Amniotic stem cell (primary cell): ENCODE data around the gene TMCC1.
A peak's percentile ranks its signal among the peaks of the same experiment; 100 is the strongest.
"Not testable (repeated sequence)": the region's sequence is repeated elsewhere in the genome, so short reads cannot be mapped to it uniquely, and the experiment has no call there.

Experiments used
- DNase-seq: peaks from one replicate; lab custom pipeline; 2025; lab: John Stamatoyannopoulos, UW

The TMCC1 gene

DNA sequence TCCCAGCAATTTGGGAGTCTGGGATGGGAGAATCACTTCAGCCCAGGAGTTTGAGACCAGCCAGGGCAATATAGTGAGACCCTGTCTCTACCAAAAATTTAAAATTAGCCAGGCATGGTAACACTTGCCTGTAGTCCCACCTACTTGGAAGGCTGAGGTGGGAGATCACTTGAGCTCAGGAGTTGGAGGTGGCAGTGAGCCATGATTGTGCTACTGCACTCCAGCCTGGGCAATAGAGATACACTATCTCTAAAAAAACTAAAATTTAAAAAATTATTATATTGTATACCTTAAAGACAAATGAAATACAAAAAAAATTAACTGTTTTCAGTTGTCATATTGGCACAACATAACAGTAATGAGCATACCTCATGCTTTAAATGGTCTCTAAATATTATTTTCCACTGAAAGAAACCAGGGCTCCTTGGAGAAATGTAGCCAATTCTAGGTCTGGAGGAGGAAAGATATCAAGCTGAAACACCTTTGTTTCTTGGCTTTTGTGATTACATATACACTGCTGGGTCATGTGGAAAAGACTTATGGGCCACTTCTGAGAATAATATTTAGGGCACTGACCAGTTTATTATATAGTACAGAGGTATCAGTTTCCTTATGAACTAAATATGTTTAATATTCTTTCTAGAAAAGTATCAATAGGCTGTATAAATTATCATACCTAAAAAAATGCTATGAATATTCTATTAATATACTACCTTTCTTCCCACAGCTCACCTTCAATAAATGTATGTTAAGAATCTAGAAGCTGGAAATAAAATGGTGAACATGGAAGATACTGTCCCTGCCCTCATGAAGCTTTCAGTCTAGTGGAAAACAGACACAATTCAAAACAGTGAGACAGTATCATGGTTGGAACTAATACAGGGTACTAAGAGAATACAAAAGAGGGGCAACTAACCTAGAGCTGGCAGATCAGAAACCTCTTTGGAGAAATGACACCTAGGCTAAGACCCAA is 119.5 kb downstream of the TMCC1 start:
- DNase-seq = no peak

DNA sequence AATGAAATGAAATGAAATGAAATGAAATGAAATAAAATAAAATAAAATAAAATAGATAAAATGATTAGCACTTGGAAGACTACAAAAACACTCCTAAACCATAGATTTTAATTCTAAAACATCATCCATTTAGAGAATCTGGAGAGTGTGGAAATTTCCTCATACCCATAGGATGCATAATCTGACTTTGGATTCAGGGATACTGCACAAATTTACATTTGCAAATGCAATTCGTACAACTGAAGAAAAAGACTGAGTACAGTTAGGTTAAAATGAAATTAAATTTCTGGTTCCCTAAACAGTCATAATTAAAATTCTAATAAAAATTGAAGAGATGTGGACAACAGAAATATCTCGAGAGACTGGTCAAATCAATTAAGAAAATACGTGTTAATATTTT is 122.9 kb downstream of the TMCC1 start:
- DNase-seq = no peak

DNA sequence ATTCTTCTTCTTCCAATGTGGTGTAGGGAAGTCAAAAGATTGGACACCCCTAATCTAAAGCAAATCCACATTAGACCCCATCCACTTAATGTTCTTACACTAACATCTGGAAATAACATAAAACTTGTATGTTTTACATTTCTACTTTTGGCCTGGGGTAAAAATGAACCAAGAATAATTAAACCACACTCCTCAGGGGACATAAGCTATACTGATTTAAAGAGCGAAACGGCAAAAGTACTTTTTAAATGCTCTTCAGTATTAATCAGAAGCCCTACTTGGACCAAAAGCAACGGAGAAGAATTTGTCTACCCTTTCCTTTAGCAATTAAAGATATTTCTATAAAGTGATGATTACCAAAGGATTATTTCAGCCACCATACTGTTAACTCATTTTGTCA is 123.9 kb downstream of the TMCC1 start:
- no peak for DNase-seq

DNA sequence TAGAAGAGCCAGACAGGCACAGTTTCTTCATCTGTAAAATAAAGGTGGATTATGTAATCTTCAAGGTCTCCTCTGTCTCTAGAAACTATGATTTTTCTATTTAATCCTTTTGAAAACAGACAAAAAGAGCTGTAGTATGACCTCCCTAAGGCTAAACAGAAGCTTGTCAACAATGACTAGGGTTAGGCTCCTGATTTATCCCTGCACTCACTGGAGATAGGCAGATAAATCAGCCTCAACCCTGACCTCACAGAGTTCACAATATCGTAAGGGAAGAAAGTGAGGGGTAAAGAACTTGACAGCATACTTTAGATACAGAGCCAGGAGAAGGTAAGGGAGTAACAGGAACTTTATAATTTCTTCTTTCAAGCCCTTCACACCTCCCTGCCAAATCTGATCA is 124.8 kb downstream of the TMCC1 start:
- DNase-seq = no peak

DNA sequence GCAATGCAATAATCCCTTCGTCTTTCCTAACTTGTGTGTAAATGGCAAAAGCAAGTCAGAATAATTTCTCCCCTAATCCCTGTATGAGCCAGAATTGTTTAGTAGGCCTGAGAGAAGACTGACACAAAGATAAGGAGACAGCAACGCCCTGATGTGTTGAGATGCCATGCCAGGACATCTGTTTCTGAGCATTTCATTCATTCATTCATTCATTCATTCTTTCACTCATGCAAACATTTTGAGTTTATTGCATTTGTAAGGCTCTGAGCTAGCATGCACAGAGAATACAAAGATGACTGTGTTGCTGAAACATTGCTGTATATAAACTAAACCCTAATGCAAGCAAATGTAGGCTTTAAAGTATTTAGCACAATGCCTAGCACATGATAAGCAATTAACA is 127.4 kb downstream of the TMCC1 start:
- DNase-seq = no peak

DNA sequence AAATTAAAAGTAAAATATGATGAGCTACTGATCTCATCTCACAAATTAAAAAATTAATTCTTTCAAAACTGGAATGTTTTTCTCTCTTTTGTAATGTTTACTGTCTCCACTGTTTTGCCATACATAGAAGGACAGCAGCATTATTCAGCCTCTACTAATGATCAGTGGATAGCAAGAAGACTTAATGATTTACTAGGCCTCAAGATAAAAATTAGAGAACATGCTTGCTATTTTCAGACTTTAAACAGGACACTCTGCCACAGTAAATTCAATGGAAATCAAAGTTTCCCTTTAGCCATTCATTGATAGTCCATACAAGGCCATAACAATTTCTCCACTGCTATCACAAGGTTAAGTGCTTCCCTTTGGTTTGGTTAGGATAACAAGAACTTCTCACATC is 129.4 kb downstream of the TMCC1 start:
- DNase-seq = no peak

DNA sequence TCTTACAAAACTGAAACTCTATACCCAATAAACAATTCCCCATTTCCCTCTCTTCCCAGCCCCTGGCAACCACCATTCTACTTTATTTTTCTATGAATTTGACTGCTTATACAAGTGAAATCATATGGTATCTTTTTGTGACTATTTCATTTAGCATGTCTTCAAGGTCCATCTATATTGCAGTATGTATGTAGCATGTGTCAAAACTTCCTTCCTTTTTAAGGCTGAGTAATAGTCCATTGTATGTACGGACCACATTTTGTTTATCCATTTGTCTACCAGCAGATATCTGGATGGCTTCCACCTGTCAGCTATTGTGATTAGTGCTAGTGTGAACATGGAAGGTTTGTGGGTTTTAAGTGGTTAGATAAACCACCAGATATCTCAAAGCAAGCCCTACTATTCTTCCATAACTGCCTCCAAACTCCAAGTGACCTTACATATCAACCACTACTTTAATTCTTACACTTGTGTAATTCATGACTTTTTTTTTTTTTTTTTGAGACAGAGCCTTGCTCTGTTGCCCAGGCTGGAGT is 134.7 kb downstream of the TMCC1 start:
- no peak for DNase-seq

DNA sequence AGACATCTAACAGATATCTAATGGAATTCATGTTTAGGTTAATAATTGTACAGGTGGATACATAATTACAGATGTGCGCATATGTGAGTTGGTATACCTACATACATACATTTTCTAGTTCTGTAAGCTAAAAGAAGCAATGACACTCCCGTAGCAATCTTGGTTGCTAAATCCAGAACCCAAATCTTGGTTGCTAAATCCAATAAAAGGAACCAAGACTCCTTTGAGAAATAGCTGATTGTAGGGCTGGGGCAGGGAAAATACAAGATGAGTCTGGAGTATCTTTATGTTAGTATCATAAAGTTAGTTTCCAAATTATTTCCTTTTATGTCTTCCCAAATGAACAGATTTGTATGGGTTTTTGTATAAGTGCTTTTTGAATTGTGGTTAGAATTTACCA is 135.2 kb downstream of the TMCC1 start:
- DNase-seq = no peak

DNA sequence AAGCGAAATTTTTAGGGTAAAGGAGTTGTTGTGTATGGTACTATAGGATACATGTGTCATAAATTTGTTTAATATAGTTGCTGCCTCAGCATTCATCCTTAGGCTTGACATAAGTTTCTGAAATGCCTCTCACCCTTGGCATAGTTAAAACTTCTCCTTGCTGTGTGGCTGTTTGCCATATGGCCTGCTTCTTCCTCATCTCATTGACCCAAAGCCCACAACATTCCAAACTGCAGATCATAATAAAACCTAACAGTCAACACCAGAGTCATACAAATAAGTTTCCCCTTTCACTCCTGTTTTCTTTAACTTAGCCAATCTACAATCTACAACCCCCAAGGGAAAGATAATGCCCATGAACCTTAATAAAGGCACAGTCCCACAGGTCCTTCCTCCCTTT is 136.6 kb downstream of the TMCC1 start:
- peak; percentile 11 for DNase-seq

DNA sequence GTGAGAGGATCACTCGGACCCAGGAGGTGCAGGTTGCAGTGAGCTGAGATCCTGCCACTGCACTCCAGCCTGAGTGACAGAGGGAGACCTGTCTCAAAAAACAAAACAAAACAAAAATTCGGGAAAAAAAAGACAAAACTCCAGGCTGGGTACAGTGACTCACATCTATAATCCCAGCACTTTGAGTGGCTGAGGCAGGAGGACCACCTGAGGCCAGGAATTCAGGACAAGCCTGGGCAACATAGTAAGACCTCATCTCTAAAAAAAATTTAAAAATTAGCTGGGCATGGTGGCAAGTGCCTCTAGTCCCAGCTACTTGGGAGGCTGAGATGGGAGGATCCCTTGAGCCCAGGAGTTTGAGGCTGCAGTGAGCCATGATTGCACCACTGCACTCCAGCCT is 142.4 kb downstream of the TMCC1 start:
- DNase-seq = not testable (repeated sequence)

DNA sequence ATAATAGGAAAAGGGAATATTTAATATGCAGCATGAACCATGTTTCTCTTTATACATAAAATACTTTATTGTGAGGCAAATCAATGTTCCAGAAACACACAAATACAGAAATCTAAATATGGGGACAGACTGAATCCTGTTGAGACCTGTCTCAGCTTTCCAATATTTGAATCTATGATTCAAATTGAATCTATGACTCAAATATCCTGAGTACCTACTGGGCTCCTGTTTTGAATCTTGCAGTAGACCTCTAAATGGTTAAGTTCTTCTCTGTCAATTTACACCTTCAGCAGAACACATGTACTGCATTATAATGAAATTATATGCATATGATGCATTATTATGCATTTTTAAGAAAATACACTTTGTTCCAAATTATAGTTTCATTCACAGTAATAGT is 143.8 kb downstream of the TMCC1 start:
- DNase-seq = no peak

DNA sequence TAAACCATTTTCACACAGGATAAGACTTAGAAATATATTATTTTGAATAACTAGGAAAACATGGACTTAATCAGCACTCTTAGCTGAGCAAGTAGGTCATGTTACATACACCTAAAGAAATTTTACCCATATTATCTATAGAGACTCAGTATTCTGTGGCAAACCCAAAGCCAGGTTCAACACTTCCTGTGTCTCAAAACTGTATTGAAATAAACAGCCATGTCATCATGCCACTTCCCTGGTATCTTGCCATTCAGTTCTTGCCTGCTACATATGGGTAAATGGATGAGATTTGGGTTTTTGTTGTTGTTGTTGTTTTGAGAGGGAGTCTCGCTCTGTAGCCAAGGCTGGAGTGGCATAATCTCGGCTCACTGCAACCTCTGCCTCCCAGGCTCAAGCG is 145.5 kb downstream of the TMCC1 start:
- no peak for DNase-seq

DNA sequence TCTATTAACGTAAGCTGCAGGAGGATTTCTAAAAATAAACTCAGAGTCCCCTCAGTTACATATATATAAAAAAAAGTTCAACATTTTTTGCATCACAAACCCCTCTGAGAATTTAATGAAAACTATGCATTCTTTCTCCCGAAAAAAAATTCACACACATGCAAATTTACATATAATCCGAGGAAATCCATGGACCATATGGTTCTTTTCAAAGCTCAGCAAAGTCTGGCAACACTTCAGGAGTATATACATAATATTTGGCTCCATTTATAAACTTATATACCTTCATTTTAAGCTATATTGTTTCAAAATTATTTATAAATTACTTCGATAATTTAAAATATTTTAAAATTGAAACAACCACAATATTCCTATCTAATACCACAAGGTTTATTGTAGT is 146.4 kb downstream of the TMCC1 start:
- no peak for DNase-seq

DNA sequence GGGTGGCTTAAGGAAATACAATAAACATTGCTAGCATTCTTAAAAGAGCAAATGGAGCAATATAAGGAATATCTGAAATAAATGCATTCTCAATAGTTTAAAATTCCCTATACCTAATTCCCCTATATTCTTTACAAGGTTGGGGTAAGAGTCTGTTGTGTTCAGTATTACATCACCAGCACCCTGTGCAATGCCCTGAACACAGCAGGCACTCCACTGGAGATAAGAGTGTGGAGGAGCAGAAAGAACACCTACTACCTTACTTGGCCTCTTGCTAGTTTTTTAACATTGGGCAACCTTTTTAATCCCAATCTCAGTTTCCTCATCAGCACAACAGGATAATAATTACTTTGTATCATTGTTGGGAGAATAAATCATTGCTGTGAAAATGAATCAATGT is 146.9 kb downstream of the TMCC1 start:
- DNase-seq = no peak

DNA sequence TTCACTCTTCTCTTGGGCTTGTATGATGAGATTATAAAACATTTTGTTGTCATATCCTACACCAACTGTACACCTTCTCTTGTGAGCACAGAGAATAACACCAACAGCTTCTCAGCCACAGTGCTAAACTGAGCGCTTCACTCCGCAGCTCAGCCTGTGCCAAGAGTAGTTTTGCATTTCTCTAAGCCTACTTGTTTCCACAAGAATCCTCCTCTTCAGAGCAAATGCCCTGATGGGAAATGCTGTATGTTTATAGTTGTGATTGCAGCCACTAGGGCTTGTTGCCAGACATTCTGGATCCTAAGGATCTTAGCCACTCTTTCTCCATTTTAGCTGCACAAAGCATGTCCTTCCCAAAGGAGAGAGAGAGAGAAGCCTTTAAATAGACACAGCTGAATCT is 148.3 kb downstream of the TMCC1 start:
- no peak for DNase-seq

DNA sequence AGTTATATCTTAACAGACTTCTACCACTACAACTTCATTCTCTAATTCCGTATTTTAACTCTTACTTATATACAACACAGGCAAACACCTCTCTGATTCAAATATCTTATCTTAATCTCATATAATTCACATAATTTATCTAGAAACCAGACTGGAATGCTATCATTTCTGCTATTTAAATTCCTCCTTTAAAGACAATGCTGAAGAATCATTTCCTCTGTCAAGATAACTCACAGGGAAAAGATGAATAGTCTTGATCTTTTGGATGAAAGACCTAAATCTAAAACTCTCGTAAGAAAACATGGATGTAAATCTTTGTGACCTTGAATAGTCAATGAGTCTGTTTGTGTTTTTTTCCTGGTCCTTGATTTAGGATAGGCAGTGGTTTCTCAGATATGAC is 151.7 kb downstream of the TMCC1 start:
- no peak for DNase-seq

DNA sequence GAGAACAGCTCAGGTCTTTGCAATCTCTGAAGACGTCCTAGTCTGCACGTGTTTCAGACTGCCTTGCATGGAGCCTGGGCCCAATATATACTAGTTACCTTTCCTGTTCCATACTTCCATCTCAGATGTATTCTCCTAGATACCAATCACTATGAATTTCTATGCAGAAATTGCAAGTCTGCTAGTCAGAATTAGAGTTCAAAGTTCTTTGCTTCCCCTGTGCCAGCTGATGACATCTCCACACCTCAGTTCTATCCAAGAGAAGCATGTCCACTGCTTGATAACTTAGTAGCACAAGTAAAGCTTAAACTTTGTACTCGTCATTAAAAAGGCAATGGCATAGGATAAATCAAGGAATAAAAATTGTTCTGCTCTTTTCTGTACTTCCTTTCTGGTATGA is 153.4 kb downstream of the TMCC1 start:
- no peak for DNase-seq

DNA sequence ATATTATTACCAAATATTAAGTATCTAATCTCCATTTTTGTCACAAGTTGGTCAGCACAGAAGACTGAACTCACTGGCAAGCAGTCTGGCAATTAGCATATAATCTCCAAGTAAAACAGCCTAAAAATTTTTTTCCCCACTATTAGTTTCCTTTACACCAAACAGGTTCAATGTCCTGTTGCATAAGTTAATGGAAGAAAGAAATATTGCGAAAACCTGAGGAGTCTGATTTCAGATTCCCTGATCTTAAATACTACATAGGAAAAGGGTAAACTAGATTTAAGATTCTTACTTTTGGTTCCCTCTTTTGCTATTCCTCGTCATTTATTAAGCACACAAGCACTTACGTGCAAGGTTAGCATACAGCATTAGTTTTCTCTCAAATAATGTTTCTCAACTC is 153.9 kb downstream of the TMCC1 start:
- no peak for DNase-seq

DNA sequence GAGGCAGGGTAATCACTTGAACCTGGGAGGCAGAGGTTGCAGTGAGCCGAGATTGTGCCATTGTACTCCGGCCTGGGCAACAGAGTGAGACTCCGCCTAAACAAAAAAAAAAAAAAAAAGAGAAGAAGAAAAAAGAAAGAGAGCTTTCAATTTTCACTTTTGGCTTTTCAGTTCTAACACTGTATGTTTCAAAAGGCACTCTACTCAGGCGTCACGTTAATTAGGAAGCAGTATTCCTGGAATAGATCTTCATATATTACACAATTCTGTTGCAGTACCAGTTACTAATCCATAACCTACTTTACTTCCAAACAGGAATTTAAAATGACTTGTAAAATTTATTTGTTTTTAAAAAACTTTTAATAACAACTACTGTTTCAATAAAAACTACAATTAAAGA is 155.3 kb downstream of the TMCC1 start:
- no peak for DNase-seq

DNA sequence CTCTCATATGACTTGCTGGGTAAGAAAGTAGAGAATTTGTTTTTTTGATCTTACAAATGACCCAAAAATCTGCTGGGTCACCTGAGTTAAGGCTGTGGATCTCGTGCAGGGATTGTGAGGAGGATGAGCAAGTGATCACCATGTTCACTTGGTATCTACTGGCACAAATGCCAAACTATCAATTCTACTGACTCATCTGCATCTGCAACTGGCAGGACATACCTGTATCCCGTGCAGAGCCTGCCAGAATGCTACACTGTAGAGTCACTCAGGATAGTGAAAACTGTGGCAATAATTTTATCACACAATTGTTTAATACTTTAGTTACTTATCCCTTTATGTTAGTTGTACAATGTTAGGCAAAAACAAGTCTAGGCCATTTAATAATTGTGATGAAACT is 157.4 kb downstream of the TMCC1 start:
- DNase-seq = no peak

DNA sequence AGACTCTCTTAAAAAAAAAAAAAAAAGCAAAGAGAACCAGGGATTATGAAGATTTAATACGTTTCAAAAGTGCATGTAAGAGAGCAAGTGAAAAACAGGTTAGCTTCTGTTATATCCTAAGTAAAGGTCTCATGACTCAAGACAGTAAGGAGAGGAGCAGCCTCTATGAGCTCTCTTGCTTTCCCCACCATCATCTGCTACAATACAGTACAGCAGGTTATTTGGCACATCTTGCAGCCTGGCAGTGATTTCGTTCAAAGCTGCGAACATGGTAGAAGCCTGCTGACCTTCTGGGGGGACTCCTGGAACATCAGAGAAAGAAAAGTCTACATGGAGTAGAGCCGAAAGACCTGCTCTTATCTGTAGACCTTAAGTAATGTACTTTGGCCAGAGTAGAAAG is 157.9 kb downstream of the TMCC1 start:
- no peak for DNase-seq

DNA sequence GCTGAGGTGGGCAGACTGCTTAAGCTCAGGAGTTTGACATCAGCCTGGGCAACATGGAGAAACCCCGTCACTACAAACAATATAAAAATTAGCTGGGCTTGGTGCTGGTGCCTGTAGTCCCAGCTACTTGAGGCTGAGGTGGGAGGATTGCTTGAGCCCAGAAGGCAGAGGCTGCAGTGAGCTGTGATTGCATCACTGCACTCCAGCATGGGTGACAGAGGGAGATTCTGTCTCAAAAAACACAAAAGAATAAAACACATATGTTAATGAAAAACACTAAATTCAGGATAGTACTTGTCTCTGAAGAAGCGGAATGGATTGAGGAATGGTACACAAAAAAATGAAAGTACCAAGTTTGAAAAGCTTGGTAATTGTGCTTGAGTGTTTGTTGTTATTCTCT is 159.1 kb downstream of the TMCC1 start:
- no peak for DNase-seq

DNA sequence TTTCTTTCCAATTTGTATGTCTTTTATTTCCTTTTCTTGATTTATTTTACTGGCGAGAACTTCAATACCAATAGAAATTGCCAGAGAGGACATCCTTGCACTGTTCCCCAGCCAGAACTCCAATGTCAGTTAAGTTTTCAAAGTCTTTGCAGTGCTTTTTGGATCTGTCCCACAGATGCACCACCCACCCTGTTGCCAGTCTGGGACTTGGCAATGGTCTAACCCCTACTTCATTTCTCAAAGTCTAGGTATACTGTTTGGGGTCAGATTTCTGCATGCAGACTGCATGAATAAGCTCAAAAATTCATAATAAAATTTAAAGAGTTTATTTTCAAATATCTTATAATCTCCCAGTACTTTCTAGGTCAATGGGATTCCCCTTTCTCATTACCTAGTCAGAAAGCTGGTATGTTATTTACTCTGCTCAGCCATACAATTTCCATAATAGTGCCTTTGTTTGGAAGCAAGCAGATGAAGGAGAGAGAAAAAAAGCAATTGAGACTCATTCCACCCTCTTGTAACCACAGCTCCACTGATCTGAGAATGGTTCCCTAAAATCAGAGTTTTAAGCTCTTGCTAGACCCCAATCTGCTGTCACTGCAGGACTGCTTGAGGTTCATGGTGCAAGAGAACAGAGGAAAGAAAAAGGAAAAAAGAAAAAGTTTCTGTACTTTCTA is 161.2 kb downstream of the TMCC1 start:
- DNase-seq = no peak
